Activated CD4-positive, CD25-positive, alpha-beta regulatory T cell treated with anti-CD3 and anti-CD28 coated beads, Interleukin-2, amount 50 U/mL, for 16 hours (primary cell): ENCODE data around the gene PPM1F.

ENCODE experiments used
- DNase-seq: peaks from one replicate; pipeline ENCODE4 v3.0.0-alpha.2; 2020; ENCODE audit warnings: low read depth, low spot score

The PPM1F gene

GRCh38 chr22:21961127-21961867 lies 8.6 kb upstream of the PPM1F start:
- no peak for DNase-seq

- no peak for DNase-seq
Measured at GRCh38 chr22:21960200-21961126, 7.8 kb upstream of the PPM1F start.

GRCh38 chr22:21959274-21960074 lies 6.8 kb upstream of the PPM1F start:
- no peak for DNase-seq

GRCh38 chr22:21958360-21959273 lies 6.0 kb upstream of the PPM1F start:
- DNase-seq, result no peak

- DNase-seq, result no peak
Measured at GRCh38 chr22:21951931-21952465, 650 bp downstream of the PPM1F start.

- no peak for DNase-seq
Measured at GRCh38 chr22:21951062-21951461, 1.6 kb downstream of the PPM1F start.

- no peak for DNase-seq
Measured at GRCh38 chr22:21949948-21950347, 2.7 kb downstream of the PPM1F start.

- DNase-seq, result no peak
Measured at GRCh38 chr22:21949569-21949918, 3.1 kb downstream of the PPM1F start.

GRCh38 chr22:21948824-21949568 lies 3.7 kb downstream of the PPM1F start:
- no peak for DNase-seq

GRCh38 chr22:21948390-21948789 lies 4.3 kb downstream of the PPM1F start:
- no peak for DNase-seq

GRCh38 chr22:21947040-21948014 lies 5.3 kb downstream of the PPM1F start:
- no peak for DNase-seq

GRCh38 chr22:21946262-21946925 lies 6.3 kb downstream of the PPM1F start:
- no peak for DNase-seq

GRCh38 chr22:21945453-21946261 lies 7.0 kb downstream of the PPM1F start:
- no peak for DNase-seq

- DNase-seq, result no peak
Measured at GRCh38 chr22:21944871-21945270, 7.8 kb downstream of the PPM1F start.

- DNase-seq, result no peak
Measured at GRCh38 chr22:21943571-21944448, 8.8 kb downstream of the PPM1F start.
